Measurements from ENCODE around the gene KDM2B.

The KDM2B gene

DNA sequence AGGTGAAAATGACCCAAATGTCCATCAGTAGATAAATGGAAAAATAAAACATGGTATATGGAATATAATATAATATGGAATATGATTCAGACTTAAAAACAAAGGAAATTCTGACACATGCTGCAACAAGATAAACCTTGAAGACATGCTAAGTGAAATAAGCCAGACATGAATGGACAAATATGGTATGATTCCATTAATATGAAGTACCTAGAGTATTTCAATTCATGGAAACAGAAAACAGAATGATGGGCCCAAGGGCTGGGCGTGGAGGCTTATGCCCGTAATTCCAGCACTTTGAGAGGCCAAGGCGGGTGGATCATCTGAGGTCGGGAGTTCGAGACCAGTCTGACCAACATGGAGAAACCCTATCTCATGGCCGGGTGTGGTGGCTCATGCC is 22.8 kb upstream of the KDM2B start:
- no peak for TF ChIP-seq GATA2 (IDR thresholded peaks at IDR 0.05; ENCODE audit: low read depth, low read length)
- TF ChIP-seq GATA3 (IDR thresholded peaks at IDR 0.05; ENCODE audit: low read depth, low read length) = no peak

- no peak for TF ChIP-seq GATA2 (IDR thresholded peaks at IDR 0.05; ENCODE audit: low read depth, low read length)
- no peak for TF ChIP-seq GATA3 (IDR thresholded peaks at IDR 0.05; ENCODE audit: low read depth, low read length)
Observed at GRCh38 chr12:121602766-121603165, 21.9 kb upstream of the KDM2B start.

- no peak for TF ChIP-seq GATA2 (IDR thresholded peaks at IDR 0.05; ENCODE audit: low read depth, low read length)
- TF ChIP-seq GATA3 (IDR thresholded peaks at IDR 0.05; ENCODE audit: low read depth, low read length) = no peak
Observed at GRCh38 chr12:121600702-121601336, 20.0 kb upstream of the KDM2B start.

DNA sequence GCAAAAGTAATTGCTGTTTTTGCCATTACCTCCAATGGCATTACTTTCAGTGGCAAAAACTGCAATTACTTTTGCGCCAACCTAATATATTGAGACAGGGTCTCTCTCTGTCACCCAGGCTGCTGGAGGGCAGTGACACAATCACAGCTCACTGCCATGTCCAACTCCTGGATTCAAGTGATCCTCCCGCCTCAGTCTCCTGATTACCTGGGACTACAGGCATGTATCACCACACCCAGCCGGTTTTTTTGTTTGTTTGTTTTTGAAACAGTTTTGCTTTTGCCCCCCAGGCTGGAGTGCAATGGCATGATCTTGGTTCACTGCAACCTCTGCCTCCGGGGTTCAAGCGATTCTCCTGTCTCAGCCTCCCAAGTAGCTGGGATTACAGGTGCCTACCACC is 15.7 kb upstream of the KDM2B start:
- no peak for TF ChIP-seq GATA3 (IDR thresholded peaks at IDR 0.05; ENCODE audit: low read depth, low read length)
- TF ChIP-seq GATA2 (IDR thresholded peaks at IDR 0.05; ENCODE audit: low read depth, low read length) = no peak

DNA sequence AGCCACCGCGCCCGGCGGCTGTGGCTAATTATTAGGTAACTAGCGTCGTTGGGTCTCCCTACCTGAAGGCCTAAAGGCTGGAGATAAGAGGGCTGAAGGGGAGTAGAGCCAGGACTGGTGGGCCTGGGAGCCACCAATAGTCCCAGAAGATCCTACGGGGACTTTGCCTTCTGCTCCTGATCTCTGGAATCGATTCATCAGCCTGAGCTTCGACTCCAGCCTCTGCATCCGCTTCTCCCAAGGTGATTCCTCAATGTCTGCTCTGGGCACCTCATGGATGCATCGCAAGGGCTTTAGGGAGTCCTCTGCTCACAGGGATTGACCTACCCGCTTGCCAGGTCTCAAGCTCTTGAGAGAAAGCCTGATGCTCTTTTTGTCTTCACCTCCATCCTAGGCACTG is 14.7 kb upstream of the KDM2B start:
- no peak for TF ChIP-seq GATA3 (IDR thresholded peaks at IDR 0.05; ENCODE audit: low read depth, low read length)
- no peak for TF ChIP-seq GATA2 (IDR thresholded peaks at IDR 0.05; ENCODE audit: low read depth, low read length)

DNA sequence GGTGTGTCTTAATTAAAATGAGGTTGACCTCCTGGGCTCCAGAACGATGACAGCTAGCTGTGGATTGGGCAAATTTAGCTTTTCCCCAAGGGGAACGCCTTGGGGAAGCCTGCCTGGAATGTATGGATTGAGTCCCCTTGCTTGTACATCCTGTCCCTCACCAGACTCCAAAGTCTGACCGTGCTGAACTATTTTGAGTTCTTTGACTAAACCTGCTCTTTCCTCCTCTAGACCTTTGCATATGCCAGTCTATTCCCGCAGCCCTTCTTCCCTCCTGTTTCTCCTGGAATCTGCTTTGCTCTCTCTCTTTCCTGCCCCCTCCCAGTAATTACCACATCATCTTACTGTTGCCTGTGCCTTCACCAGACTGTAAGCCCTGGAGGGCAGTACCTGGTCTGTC is 11.5 kb upstream of the KDM2B start:
- TF ChIP-seq GATA3 (IDR thresholded peaks at IDR 0.05; ENCODE audit: low read depth, low read length) = no peak
- TF ChIP-seq GATA2 (IDR thresholded peaks at IDR 0.05; ENCODE audit: low read depth, low read length) = no peak

GRCh38 chr12:121590476-121591143 is 9.8 kb upstream of the KDM2B start:
- TF ChIP-seq GATA3 (IDR thresholded peaks at IDR 0.05; ENCODE audit: low read depth, low read length) (no peak), GATA2 (IDR thresholded peaks at IDR 0.05; ENCODE audit: low read depth, low read length) (no peak)

- TF ChIP-seq GATA2 (IDR thresholded peaks at IDR 0.05; ENCODE audit: low read depth, low read length) (no peak), GATA3 (IDR thresholded peaks at IDR 0.05; ENCODE audit: low read depth, low read length) (no peak)
Observed at GRCh38 chr12:121582583-121583333, 1.9 kb upstream of the KDM2B start.

GRCh38 chr12:121581686-121582429 is 1.0 kb upstream of the KDM2B start:
- no peak for TF ChIP-seq GATA3 (IDR thresholded peaks at IDR 0.05; ENCODE audit: low read depth, low read length)
- no peak for TF ChIP-seq GATA2 (IDR thresholded peaks at IDR 0.05; ENCODE audit: low read depth, low read length)

DNA sequence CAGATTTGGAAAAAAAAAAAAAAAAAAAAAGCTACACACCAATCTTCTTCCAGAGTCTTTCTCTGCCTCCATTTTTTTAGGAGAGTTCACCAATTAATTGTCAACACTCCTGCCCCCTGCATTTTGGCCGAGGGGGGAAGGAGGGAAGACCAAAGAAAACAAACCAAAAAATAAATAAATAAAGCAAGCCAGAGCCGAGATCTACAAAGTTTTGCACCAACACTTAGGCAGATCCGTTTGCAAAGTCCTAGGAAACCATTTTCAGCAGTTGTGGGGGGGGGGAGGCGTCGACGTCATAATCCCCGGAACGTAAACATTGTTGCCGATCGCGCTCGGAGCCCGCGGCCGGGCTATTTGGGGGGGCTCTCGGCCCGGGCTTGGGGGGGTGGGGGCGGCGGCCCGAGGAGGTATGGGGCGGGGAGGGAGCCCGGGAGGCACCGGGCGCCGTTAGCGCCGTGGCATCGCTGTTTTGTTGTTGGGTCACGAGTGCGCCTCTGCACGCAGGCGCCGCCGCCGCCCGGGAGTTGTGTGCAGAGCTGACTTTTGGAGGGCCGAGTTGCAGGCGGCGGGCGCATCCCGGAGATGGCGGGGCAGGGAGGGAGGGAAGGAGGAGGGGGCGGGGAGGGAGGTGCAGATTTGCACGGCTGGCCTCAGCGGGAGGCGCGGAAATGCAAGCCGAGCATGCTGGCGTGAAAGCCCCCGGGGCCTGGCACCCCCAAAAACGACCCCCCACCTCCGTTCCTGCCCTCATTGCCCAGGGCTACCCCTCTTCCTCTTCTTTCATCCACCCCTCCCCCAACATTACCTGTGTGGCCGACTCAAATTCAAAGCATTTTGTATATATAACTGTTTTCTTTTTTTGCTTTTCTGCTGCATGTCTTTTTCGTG is 598 bp downstream of the KDM2B start:
- no peak for TF ChIP-seq GATA3 (IDR thresholded peaks at IDR 0.05; ENCODE audit: low read depth, low read length)

DNA sequence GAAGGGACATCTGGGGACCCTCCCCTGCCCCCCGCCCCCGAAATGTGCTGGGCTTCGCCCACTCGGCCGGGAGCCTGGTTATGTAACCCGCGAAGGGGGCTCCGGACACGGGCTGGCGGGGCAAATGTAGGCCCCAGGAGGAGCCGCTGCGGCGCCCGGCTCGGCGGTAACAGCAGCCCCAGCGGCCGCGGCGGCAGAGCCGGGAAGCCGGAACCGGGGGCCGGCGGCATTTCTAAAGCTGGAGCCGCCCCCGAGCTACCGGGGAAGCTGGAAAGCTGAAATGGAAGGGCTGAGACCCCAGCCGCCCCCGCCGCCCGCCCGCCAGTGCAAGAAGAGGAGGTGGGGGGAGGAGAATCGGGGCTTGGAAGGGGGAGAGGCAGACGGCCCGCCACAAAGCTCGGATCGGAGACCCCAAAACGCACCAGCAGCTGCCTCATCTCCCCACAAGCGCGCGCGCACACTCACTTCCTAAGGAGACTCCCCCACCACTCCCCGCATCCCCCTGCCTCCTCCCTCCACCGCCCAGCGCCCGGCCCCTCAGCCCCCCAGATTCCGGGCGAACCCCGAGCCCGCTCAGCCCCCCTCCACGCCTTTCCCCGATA is 1.5 kb downstream of the KDM2B start:
- TF ChIP-seq GATA3 (IDR thresholded peaks at IDR 0.05; ENCODE audit: low read depth, low read length) (no peak), GATA2 (IDR thresholded peaks at IDR 0.05; ENCODE audit: low read depth, low read length) (no peak)

DNA sequence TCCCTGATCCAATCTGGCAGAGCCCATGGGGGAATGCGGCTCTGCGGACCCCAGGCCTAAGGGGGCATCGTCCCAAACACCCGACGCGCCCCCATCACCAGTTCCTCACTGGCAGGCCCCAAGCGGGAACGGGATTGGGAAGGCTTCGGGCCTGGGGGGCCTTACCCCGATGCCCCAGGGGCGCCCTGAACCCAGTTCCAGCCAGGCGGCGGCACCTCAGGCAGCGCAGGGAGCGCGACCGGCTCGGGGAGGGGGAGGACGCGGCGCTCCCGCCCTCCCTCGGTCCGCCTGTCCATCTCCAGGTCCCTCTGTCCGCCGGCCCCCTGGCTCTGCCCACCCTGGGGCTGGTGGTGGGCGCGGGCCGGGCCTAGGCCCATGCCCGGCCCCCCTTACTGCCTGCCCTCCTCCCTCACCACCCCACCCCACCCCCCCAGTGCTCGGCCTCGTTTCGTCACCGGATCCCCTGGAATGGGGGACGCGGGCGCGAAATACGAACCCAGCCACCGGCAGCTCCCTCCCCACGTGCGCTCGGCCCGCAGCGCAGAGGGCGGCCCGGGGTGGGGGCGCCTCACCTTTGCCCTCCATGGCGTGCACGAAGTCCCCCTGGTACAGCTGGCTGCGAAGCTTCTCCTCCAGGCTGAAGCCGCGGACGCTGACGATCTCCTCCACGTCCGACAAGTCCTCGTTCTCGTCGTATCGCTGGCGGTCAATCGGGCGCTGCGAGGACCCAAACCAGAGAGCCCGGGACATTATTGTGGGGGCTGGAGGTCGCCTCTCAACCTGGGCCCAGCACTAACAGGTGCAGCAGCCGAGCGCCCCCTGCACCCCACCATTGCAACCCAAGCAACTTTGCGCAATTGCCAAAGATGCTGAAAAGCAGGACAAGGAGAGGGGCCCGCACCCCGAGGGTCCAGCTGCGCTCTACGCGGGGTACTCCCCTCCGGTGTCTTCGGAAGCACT is 2.3 kb downstream of the KDM2B start:
- TF ChIP-seq GATA3 (IDR thresholded peaks at IDR 0.05; ENCODE audit: low read depth, low read length) (no peak), GATA2 (IDR thresholded peaks at IDR 0.05; ENCODE audit: low read depth, low read length) (no peak)

Data from SH-SY5Y (cell line).